Erythroblast (primary cell): ENCODE data around the gene SDK2.

Experiments used
- GATA1 ChIP-seq: IDR thresholded peaks from 2 replicates; pipeline ENCODE4 v1.6.1; 2011; ENCODE audit warnings: low read depth, mild to moderate bottlenecking, control low read depth, low read length, moderate library complexity
- POLR2A ChIP-seq: IDR thresholded peaks from 2 replicates; pipeline ENCODE4 v1.6.1; 2011; ENCODE audit warnings: mild to moderate bottlenecking, low read length

DNA sequence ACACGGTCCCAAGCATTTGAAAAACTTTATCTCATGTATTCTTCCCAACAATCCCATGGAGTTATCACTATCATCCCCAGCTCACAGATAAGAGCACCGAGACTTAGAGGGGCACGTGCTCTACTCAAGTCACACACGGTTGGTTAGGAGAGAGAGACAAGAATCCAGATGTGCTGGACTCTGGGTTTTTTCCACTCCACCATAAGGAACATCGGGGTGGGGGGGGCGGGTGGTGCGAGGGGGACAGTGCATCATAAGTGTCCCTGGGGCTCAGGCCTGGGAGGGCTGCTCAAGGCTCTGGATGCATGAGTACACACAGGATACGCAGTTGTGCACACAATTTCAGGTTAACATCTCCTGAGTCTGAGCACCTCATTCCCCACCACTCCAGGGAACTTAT, 339.8 kb downstream of the SDK2 start:
- TF ChIP-seq POLR2A, result no peak
- TF ChIP-seq GATA1, result no peak
